NCI-H2107 (cell line): Measurements from ENCODE around the gene PRIM2.
"Not testable (repeated sequence)": the region's sequence is repeated elsewhere in the genome, so short reads cannot be mapped to it uniquely, and the experiment has no call there.

Experiments used
- DNase-seq: peaks from one replicate; lab custom pipeline; 2025; lab: John Stamatoyannopoulos, UW

PRIM2 gene

GRCh38 chr6:57445790-57446468 is 128.5 kb downstream of the PRIM2 start:
- DNase-seq, result not testable (repeated sequence)

DNA sequence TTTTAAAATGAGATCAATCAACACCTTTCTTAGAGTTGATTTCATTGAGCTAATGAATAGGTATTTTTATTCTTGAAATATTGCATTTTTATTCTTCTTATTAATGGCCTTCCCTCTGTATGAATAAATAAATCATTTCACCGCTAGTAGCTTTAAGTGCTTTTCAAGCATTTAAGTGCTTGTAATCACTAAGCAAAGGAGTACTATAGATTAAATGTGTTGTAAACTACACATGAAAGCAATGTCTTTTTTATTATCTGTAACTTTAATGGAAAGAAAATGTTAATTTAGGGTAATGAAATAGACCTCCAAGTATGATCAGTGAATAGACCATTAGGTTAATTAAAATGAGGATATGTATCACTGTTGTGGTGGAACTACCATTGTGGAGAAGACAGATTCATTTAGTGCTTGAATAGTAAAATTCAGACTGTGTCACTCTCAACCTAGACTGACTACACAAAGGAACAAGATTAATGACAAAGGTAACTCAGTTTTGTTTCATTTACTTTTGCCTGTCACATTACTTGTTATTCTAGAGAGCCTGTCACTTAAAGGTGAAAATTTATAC is 132.2 kb downstream of the PRIM2 start:
- DNase-seq, result not testable (repeated sequence)

- DNase-seq, result not testable (repeated sequence)
Measured at GRCh38 chr6:57459781-57460180, 142.4 kb downstream of the PRIM2 start.

- not testable (repeated sequence) for DNase-seq
Measured at GRCh38 chr6:57461022-57461421, 143.6 kb downstream of the PRIM2 start.

DNA sequence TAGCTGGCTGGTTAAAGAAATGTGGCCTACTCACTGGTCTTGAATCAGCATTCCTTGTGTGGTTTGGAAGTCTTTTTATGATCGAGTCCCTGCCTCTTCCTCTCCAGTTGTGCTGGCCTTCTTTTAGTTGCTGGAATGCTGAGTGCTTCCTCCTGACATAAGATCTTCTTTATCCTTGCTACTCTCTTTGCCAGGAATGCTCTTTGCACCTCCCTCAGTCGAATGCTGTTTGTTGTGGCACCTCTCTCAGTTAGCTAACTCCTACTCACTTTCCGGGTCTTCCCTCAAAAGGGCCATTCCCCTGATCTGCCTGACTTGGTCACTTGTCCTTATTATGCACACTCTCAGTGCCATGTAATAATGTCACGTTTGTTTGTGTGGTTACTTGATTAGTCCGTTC is 146.4 kb downstream of the PRIM2 start:
- not testable (repeated sequence) for DNase-seq

GRCh38 chr6:57465968-57466367 is 148.5 kb downstream of the PRIM2 start:
- not testable (repeated sequence) for DNase-seq

DNA sequence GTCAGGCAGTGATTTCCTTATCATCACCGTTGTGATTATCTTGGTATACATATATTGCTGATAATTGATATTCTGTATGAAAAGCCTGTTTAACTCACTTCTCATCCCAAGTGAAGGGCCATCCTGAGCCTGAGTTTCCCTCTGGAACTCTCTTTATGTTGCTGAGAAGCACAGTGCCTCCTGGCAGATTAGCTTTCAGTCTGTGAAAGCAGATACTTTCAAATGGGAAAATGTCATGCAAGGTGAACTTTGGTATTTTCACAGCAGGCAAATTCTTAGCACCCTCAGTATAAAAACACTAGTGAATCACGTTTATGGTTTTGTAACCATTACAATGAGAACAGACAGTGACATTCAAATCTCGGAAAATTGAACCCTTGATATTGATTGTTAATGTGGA is 151.6 kb downstream of the PRIM2 start:
- DNase-seq, result no peak

- DNase-seq, result not testable (repeated sequence)
Measured at GRCh38 chr6:57470148-57470547, 152.7 kb downstream of the PRIM2 start.

DNA sequence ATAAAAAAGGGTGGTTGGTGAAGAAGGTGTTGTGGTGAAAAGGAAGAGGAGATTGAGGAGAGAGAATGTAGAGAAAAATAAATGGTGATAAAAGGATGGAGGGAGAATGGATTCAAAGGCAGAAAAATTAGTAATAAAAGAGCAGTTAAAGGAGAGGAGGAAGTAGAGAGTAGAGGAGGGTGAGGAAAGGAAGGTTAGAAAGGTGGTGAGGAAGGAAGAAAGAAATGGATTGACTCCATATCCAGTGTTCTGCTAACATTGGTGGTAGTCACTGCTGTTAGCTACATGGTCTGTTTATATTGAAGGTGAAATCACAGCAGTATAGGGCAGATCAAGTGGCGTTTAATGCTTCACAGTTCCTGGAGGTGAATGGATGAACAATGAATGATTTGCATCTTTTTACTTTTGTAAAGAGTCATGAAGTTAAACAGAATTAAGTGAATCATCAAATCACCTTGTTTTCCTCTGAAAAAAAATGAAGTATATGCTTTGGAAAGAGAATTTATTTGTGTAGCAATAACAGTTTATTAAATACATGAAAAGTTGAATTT is 154.0 kb downstream of the PRIM2 start:
- DNase-seq, result not testable (repeated sequence)

GRCh38 chr6:57472861-57473362 is 155.5 kb downstream of the PRIM2 start:
- DNase-seq, result not testable (repeated sequence)

- not testable (repeated sequence) for DNase-seq
Measured at GRCh38 chr6:57474862-57475475, 157.5 kb downstream of the PRIM2 start.

DNA sequence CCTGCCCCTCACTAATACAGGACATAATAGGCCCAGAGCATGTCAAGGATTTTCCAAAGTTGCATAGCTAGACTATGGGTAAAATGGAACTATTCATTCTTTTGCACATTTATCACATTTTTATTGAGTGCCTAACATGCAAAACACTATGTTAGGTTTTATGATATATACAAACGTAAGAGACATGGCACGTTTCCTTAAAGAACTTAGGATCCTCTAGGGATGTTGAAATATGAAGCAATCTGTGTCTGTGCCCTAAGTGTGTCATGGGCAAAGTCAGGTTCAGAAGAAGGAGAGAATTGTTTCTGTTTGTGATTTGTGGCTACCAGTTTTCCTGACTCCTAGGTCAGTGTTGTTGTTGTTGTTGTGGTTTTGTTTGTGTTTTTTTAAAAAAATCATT is 158.2 kb downstream of the PRIM2 start:
- DNase-seq, result not testable (repeated sequence)

- not testable (repeated sequence) for DNase-seq
Measured at GRCh38 chr6:57480194-57480593, 162.8 kb downstream of the PRIM2 start.

DNA sequence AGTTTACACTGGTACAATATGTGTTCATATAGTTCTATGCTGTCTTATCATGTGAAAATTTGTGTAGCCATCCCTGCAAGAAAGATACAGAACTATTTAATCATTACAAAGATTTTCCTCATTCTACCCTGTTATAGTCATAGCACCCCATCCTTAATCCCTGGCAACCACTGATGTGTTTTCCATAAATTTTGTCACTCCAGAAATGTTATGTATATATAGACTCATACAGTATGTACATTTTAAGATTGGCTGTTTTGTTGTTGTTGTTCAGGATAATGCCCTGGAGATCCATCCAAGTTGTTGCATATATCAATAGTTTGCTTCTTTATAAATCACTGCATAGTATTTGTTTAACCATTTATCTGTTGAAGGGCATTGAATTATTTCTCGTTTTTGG is 163.7 kb downstream of the PRIM2 start:
- DNase-seq, result not testable (repeated sequence)

DNA sequence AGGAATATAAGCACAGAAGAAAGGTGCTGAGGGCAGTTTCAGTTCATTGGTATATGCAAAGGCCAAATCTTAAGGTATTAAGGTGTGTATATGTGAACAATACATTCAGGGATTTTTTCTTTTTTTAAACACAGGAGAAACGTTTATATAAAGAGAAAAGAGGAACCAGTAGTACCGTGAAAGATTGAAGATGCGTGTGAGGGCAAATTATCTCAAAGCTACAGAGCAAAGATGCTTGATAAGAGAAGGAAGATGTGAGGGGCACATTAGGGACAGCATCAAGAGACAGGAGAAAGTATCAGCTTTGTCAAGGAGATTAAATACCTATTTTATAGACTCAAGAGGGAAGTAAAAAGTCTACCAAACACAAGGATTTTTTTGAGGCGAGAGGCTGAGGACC is 165.0 kb downstream of the PRIM2 start:
- not testable (repeated sequence) for DNase-seq

DNA sequence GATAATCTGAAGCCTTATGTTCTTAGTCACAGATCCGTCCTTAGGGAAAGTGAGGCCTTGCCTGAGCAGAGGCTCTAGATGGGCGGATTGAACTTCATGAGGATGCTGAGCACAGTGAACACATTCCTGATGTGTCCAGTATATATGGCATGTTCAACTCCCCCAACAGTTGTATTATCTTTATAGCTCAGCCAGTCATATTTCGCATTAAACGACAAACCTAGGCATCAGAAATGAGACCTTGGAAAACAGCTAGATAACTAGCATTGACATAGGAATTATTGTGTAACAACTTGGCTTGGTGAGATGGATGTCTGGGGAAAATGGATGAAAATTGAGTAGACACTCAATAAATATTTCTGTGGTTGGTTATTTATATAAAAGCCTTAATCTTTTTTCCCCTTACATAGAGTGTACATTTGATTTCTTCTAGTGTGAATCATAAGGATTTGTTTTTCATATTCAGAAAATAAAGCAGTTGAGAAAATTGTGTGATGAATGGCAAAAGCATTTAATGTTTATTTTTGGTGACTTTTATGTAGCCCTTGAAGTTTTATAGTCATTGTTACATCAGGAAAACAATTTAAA is 169.2 kb downstream of the PRIM2 start:
- not testable (repeated sequence) for DNase-seq

DNA sequence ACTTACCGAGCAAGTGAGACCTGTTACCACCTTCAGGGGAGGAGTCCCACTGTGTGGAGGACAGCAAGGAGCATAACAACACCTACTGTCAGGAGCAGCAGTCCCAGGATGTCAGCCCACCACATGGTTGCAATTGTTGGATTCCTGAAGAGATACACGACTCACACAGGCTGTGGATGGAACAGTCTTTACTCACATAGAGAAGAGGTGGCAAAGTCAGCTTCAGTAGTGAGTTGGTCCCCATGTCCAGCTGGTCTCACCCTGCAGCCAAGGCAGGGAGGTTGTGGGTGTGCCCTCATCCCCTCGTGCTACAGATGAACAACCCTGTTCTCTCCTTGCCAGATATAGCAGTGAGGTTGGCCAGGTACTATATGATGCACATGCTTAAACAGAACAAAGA is 171.1 kb downstream of the PRIM2 start:
- DNase-seq, result not testable (repeated sequence)

DNA sequence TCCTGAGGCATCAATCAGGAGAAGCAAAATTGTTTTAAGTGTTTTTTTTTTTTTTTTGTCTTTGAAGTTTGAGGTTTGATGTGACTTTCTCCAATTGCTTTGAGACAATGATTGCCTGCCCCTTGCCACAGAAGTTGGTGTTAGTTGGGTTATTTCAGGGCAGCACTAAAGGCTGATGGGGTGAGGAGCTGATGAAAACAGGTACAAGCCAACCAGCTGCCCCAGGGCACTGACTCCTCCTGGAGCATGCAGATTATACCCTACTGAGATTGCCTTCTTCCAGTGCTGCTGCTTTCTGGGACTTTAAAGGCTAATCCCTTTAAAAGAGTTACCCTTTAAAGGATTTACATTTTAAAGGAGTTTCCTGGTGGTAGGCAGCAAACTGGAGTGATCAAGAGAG is 172.5 kb downstream of the PRIM2 start:
- not testable (repeated sequence) for DNase-seq

DNA sequence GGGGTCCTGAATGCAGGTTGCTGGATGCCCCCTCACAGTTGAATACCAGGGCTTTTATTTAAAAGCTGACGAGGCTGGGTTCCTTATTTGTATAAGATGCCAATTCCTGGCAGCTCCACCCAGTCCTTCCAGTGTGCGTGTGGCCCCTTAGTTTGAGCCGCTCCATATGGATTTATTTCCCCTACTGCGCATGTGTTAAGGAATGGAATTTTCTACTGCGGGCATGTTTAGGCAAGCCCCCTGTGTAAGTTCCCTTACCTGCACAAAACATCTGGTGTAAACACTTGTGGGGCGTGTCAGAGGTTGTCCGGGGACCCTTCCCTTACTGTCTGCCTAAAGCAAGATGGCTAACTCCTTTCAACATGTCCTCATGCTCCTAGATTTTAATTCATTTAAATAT is 174.4 kb downstream of the PRIM2 start:
- DNase-seq, result not testable (repeated sequence)

DNA sequence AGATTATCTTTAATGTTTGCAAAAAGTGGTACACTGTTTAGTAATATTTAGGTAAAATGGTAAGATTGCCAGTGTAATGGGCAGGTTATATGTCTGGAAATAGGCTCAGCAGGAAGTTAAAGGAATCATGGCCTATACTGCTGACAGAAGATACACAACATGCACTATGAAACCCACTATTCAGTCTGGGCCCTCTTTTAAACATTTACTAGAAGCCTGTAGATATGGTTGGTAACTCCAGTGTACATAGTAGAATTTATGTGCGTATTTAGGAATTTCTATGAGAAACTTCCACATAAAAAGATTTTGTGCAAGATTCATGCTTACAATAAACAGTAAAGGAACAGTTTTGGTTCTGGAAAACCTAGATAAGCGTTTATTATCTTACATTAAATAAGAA is 178.8 kb downstream of the PRIM2 start:
- not testable (repeated sequence) for DNase-seq

- DNase-seq, result not testable (repeated sequence)
Measured at GRCh38 chr6:57500368-57501021, 183.1 kb downstream of the PRIM2 start.

- not testable (repeated sequence) for DNase-seq
Measured at GRCh38 chr6:57502387-57502786, 185.0 kb downstream of the PRIM2 start.
